Activated T-cell treated with anti-CD3 and anti-CD28 coated beads, Interleukin-2, amount 50 U/mL, for 1 hour (primary cell): ENCODE data around the gene TIGD7.
"Not testable (repeated sequence)": the region's sequence is repeated elsewhere in the genome, so short reads cannot be mapped to it uniquely, and the experiment has no call there.

ENCODE experiments used
- DNase-seq: peaks from one replicate; pipeline ENCODE4 v3.0.0-alpha.2; 2020

The TIGD7 gene

GRCh38 chr16:3282103-3282729 lies 23.0 kb downstream of the TIGD7 start:
- no peak for DNase-seq

GRCh38 chr16:3281222-3281820 lies 23.9 kb downstream of the TIGD7 start:
- DNase-seq, result no peak

- no peak for DNase-seq
Measured at GRCh38 chr16:3276679-3277078, 28.6 kb downstream of the TIGD7 start.

- DNase-seq, result no peak
Measured at GRCh38 chr16:3274947-3275346, 30.3 kb downstream of the TIGD7 start.

GRCh38 chr16:3274490-3274889 lies 30.7 kb downstream of the TIGD7 start:
- DNase-seq, result no peak

GRCh38 chr16:3271281-3271680 lies 33.9 kb downstream of the TIGD7 start:
- DNase-seq, result not testable (repeated sequence)

GRCh38 chr16:3270718-3271117 lies 34.5 kb downstream of the TIGD7 start:
- not testable (repeated sequence) for DNase-seq

GRCh38 chr16:3268294-3268693 lies 36.9 kb downstream of the TIGD7 start:
- no peak for DNase-seq

GRCh38 chr16:3266873-3267537 lies 38.2 kb downstream of the TIGD7 start:
- no peak for DNase-seq

- peak; percentile 94 for DNase-seq
Measured at GRCh38 chr16:3264137-3265036, 40.8 kb downstream of the TIGD7 start.

GRCh38 chr16:3262517-3262916 lies 42.7 kb downstream of the TIGD7 start:
- DNase-seq, result no peak

GRCh38 chr16:3259836-3260235 lies 45.4 kb downstream of the TIGD7 start:
- no peak for DNase-seq

GRCh38 chr16:3256866-3257465 lies 48.3 kb downstream of the TIGD7 start:
- no peak for DNase-seq

- DNase-seq, result no peak
Measured at GRCh38 chr16:3256146-3256865, 48.9 kb downstream of the TIGD7 start, which contains the start of gene MEFV. MEFV (minus strand) TSS chr16:3256633; CDS start chr16:3256587, 46 bp downstream.

- no peak for DNase-seq
Measured at GRCh38 chr16:3254309-3254708, 50.9 kb downstream of the TIGD7 start.

GRCh38 chr16:3252967-3253366 lies 52.3 kb downstream of the TIGD7 start:
- DNase-seq, result no peak

- DNase-seq, result no peak
Measured at GRCh38 chr16:3249451-3249850, 55.8 kb downstream of the TIGD7 start.

GRCh38 chr16:3249020-3249419 lies 56.2 kb downstream of the TIGD7 start:
- DNase-seq, result no peak
